ENCODE data around the gene HFE.
"Not testable (repeated sequence)": the region's sequence is repeated elsewhere in the genome, so short reads cannot be mapped to it uniquely, and the experiment has no call there.

HFE gene

GRCh38 chr6:26057899-26058298 is 29.3 kb upstream of the HFE start:
- no peaks in the 10 kb centered on the region for H3K36me3 ChIP-seq (ENCODE audit: insufficient read depth, low read length)
- H3K9ac ChIP-seq (ENCODE audit: insufficient read length): peak overlapping the region; percentile 90
- peak overlapping the region; percentile 13; the same call in 1 of the 2 replicates for H3K4me3 ChIP-seq
- peak overlapping the region; percentile 97 for H3K27ac ChIP-seq
- TF ChIP-seq EZH2 (IDR thresholded peaks at IDR 0.05): no peak
- TF ChIP-seq FOXP2 (optimal IDR thresholded peaks at IDR 0.05; ENCODE audit: control extremely low read depth, extremely low read length, insufficient read depth): no peak
- TF ChIP-seq POLR2AphosphoS5 (IDR thresholded peaks at IDR 0.05; ENCODE audit: borderline replicate concordance, low read depth, low read length): no peak
- H3K9me3 ChIP-seq (ENCODE audit: low read depth, low read length): no peaks in the 10 kb centered on the region
- DNase-seq (ENCODE audit: low read depth, low spot score): no peak

GRCh38 chr6:26058477-26059033 is 28.7 kb upstream of the HFE start:
- H3K9ac ChIP-seq (ENCODE audit: insufficient read length); H3K36me3 ChIP-seq (ENCODE audit: insufficient read depth, low read length): not testable (repeated sequence)
- H3K27ac ChIP-seq: peak overlapping the region; percentile 97

GRCh38 chr6:26059941-26060340 is 27.3 kb upstream of the HFE start:
- TF ChIP-seq POLR2AphosphoS5 (IDR thresholded peaks at IDR 0.05; ENCODE audit: borderline replicate concordance, low read depth, low read length) (no peak), FOXP2 (optimal IDR thresholded peaks at IDR 0.05; ENCODE audit: control extremely low read depth, extremely low read length, insufficient read depth) (no peak), EZH2 (IDR thresholded peaks at IDR 0.05) (no peak)
- Histone ChIP-seq H3K27ac (no peak overlapping the region), H3K9me3 (ENCODE audit: low read depth, low read length) (no peaks in the 10 kb centered on the region), H3K9ac (ENCODE audit: insufficient read length) (no peak overlapping the region), H3K36me3 (ENCODE audit: insufficient read depth, low read length) (no peaks in the 10 kb centered on the region), H3K4me3 (no peak overlapping the region)
- DNase-seq (ENCODE audit: low read depth, low spot score): no peak

More at GRCh38 chr6:26058477-26059033, 28.7 kb upstream of the HFE start:
- DNase-seq (ENCODE audit: low read depth, low spot score); H3K9me3 ChIP-seq (ENCODE audit: low read depth, low read length); H3K4me3 ChIP-seq: not testable (repeated sequence)

GRCh38 chr6:26064619-26065257 is 22.5 kb upstream of the HFE start:
- TF ChIP-seq FOXP2 (optimal IDR thresholded peaks at IDR 0.05; ENCODE audit: control extremely low read depth, extremely low read length, insufficient read depth) (no peak), EZH2 (IDR thresholded peaks at IDR 0.05) (no peak), POLR2AphosphoS5 (IDR thresholded peaks at IDR 0.05; ENCODE audit: borderline replicate concordance, low read depth, low read length) (no peak)
- Histone ChIP-seq H3K4me3 (no peak overlapping the region), H3K36me3 (ENCODE audit: insufficient read depth, low read length) (no peaks in the 10 kb centered on the region), H3K27ac (peak overlapping the region; percentile 63; the same call in 1 of the 2 replicates), H3K9ac (ENCODE audit: insufficient read length) (no peak overlapping the region), H3K9me3 (ENCODE audit: low read depth, low read length) (no peaks in the 10 kb centered on the region)
- DNase-seq (ENCODE audit: low read depth, low spot score): no peak

GRCh38 chr6:26065952-26066380 is 21.3 kb upstream of the HFE start:
- H3K4me3 ChIP-seq: peak overlapping the region; percentile 42
- peak overlapping the region; percentile 51 for H3K9ac ChIP-seq (ENCODE audit: insufficient read length)
- no peaks in the 10 kb centered on the region for H3K36me3 ChIP-seq (ENCODE audit: insufficient read depth, low read length)
- TF ChIP-seq FOXP2 (optimal IDR thresholded peaks at IDR 0.05; ENCODE audit: control extremely low read depth, extremely low read length, insufficient read depth) (no peak), EZH2 (IDR thresholded peaks at IDR 0.05) (no peak), POLR2AphosphoS5 (IDR thresholded peaks at IDR 0.05; ENCODE audit: borderline replicate concordance, low read depth, low read length) (no peak; the same call in 1 of the 2 replicates)
- peak; percentile 78 for DNase-seq (ENCODE audit: low read depth, low spot score)
- no peaks in the 10 kb centered on the region for H3K9me3 ChIP-seq (ENCODE audit: low read depth, low read length)
- H3K27ac ChIP-seq: peak overlapping the region; percentile 90

- H3K4me3 ChIP-seq: no peak overlapping the region
- no peak for TF ChIP-seq POLR2AphosphoS5 (IDR thresholded peaks at IDR 0.05; ENCODE audit: borderline replicate concordance, low read depth, low read length)
- no peak for TF ChIP-seq FOXP2 (optimal IDR thresholded peaks at IDR 0.05; ENCODE audit: control extremely low read depth, extremely low read length, insufficient read depth)
- no peak for TF ChIP-seq EZH2 (IDR thresholded peaks at IDR 0.05)
- H3K27ac ChIP-seq: peak overlapping the region; percentile 57
- no peak overlapping the region for H3K9ac ChIP-seq (ENCODE audit: insufficient read length)
- H3K36me3 ChIP-seq (ENCODE audit: insufficient read depth, low read length): no peaks in the 10 kb centered on the region
- DNase-seq (ENCODE audit: low read depth, low spot score): no peak
- H3K9me3 ChIP-seq (ENCODE audit: low read depth, low read length): no peaks in the 10 kb centered on the region
These were observed 19.9 kb upstream of the HFE start for GRCh38 chr6:26067367-26067766.

- DNase-seq (ENCODE audit: low read depth, low spot score): no peak
- Histone ChIP-seq H3K27ac (peak overlapping the region; percentile 57), H3K4me3 (no peak overlapping the region), H3K9me3 (ENCODE audit: low read depth, low read length) (no peaks in the 10 kb centered on the region), H3K9ac (ENCODE audit: insufficient read length) (no peak overlapping the region), H3K36me3 (ENCODE audit: insufficient read depth, low read length) (no peaks in the 10 kb centered on the region)
- no peak for TF ChIP-seq POLR2AphosphoS5 (IDR thresholded peaks at IDR 0.05; ENCODE audit: borderline replicate concordance, low read depth, low read length)
- TF ChIP-seq FOXP2 (optimal IDR thresholded peaks at IDR 0.05; ENCODE audit: control extremely low read depth, extremely low read length, insufficient read depth): no peak
- no peak for TF ChIP-seq EZH2 (IDR thresholded peaks at IDR 0.05)
These were observed 19.2 kb upstream of the HFE start for GRCh38 chr6:26068036-26068435.

- DNase-seq (ENCODE audit: low read depth, low spot score): no peak
These were observed 16.1 kb upstream of the HFE start for GRCh38 chr6:26071135-26071534.

More at GRCh38 chr6:26071135-26071534, 16.1 kb upstream of the HFE start:
- Histone ChIP-seq H3K9ac (ENCODE audit: insufficient read length) (no peak overlapping the region), H3K36me3 (ENCODE audit: insufficient read depth, low read length) (no peaks in the 10 kb centered on the region), H3K27ac (no peak overlapping the region), H3K4me3 (no peak overlapping the region), H3K9me3 (ENCODE audit: low read depth, low read length) (no peaks in the 10 kb centered on the region)
- TF ChIP-seq FOXP2 (optimal IDR thresholded peaks at IDR 0.05; ENCODE audit: control extremely low read depth, extremely low read length, insufficient read depth) (no peak), POLR2AphosphoS5 (IDR thresholded peaks at IDR 0.05; ENCODE audit: borderline replicate concordance, low read depth, low read length) (no peak), EZH2 (IDR thresholded peaks at IDR 0.05) (no peak)
